Astrocyte (in vitro differentiated cells and primary cell): Measurements from ENCODE around the gene STK4. TPM values are rescaled to one million over a fixed set of nuclear protein-coding genes. Genes with fewer than 3 reads are reported as not detected.

ENCODE experiments used
- DNase-seq: peaks from one replicate; pipeline ENCODE4 v3.0.0-alpha.2; 2010; ENCODE audit warnings: low read depth
- FAIRE-seq: peaks from 2 replicates; lab custom pipeline; 2011; peaks lifted over from hg19 to GRCh38; lab: Jason Lieb, UNC
- H2AFZ ChIP-seq: 2 replicates; pipeline ENCODE4 v1.6.0; 2012; ENCODE audit warnings: low read depth, low read length, inconsistent platforms
- H3K27ac ChIP-seq: 2 replicates; pipeline ENCODE4 v1.5.1; 2011; ENCODE audit warnings: low read depth, low read length, inconsistent platforms
- H3K27me3 ChIP-seq: 2 replicates; pipeline ENCODE4 v1.6.0; 2011; ENCODE audit warnings: low read length, inconsistent platforms; ENCODE audit not compliant: insufficient read depth
- H3K36me3 ChIP-seq: 2 replicates; pipeline ENCODE4 v1.5.1; 2011; ENCODE audit warnings: low read length, inconsistent platforms; ENCODE audit not compliant: insufficient read depth
- H3K4me1 ChIP-seq: 2 replicates; pipeline ENCODE4 v1.5.1; 2011; ENCODE audit warnings: low read length, inconsistent platforms; ENCODE audit not compliant: insufficient read depth
- H3K4me2 ChIP-seq: 2 replicates; pipeline ENCODE4 v1.6.0; 2012; ENCODE audit warnings: low read length, inconsistent platforms
- H3K4me3 ChIP-seq: 2 replicates; pipeline ENCODE4 v1.5.1; 2011; ENCODE audit warnings: low read depth, mild to moderate bottlenecking, low read length, inconsistent platforms; ENCODE audit not compliant: insufficient read depth
- H3K79me2 ChIP-seq: 2 replicates; pipeline ENCODE4 v1.6.0; 2012; ENCODE audit warnings: mild to moderate bottlenecking, low read length, inconsistent platforms; ENCODE audit not compliant: insufficient read depth
- H3K9ac ChIP-seq: 2 replicates; pipeline ENCODE4 v1.6.0; 2012; ENCODE audit warnings: mild to moderate bottlenecking, low read length, inconsistent platforms
- H3K9me3 ChIP-seq: 2 replicates; pipeline ENCODE4 v1.5.1; 2012; ENCODE audit warnings: low read depth, mild to moderate bottlenecking, low read length, inconsistent platforms; ENCODE audit not compliant: insufficient read depth
- H4K20me1 ChIP-seq: 2 replicates; pipeline ENCODE4 v1.6.0; 2012; ENCODE audit warnings: low read length, inconsistent platforms; ENCODE audit not compliant: insufficient read depth
- H3K27ac Mint-ChIP-seq: one replicate; pipeline ENCODE4 v1.8.0; 2021; ENCODE audit warnings: mild to moderate bottlenecking, mixed read lengths; ENCODE audit not compliant: unreplicated experiment
- H3K27me3 Mint-ChIP-seq: one replicate; pipeline ENCODE4 v1.8.0; 2021; ENCODE audit warnings: low read depth, mixed read lengths; ENCODE audit not compliant: unreplicated experiment
- H3K36me3 Mint-ChIP-seq: one replicate; pipeline ENCODE4 v1.8.0; 2021; ENCODE audit warnings: low read depth, mixed read lengths; ENCODE audit not compliant: unreplicated experiment
- H3K4me1 Mint-ChIP-seq: one replicate; pipeline ENCODE4 v1.8.0; 2021; ENCODE audit warnings: low read depth, mixed read lengths; ENCODE audit not compliant: unreplicated experiment
- H3K4me3 Mint-ChIP-seq: one replicate; pipeline ENCODE4 v1.8.0; 2021; ENCODE audit warnings: mild to moderate bottlenecking, moderate library complexity, mixed read lengths; ENCODE audit not compliant: unreplicated experiment
- H3K9me3 Mint-ChIP-seq: one replicate; pipeline ENCODE4 v1.8.0; 2021; ENCODE audit warnings: mild to moderate bottlenecking, mixed read lengths; ENCODE audit not compliant: unreplicated experiment
- EZH2 ChIP-seq: IDR thresholded peaks from 2 replicates; pipeline ENCODE4 v1.6.1; 2012; ENCODE audit warnings: mild to moderate bottlenecking, low read length, inconsistent platforms; ENCODE audit not compliant: insufficient read depth
- total RNA-seq: library from RNA; stranded (reverse); gene quantifications from 2 replicates; pipeline ENCODE4 v1.2.1, GENCODE V29; 2021
- TF ChIP-seq, protein P1 (sequence below): IDR thresholded peaks from 2 replicates; pipeline ENCODE4 v1.5.1; 2011; ENCODE audit warnings: low read depth, mild to moderate bottlenecking, inconsistent platforms, low read length, moderate library complexity; ENCODE audit not compliant: insufficient read depth

Gene STK4
- total RNA-seq, 1 donor from 2014 or later: 41.4 TPM

DNA sequence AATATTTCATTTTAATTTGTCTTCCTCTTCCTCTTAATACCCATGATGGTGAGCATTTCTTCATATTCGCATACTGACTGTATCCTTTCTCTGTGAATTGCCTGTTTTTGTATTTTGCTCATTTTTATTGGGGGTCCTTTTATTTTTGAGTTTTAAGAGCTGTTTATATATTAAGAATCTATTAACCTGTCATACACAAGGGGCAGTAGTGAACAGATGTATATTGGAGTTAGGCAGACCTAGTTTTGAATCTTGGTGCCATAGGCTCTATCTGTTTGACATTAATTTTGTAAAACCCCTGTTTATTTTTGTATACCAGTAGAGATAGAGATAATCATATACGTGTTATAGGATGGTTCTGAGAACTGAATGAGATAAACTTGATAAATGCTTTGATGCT lies 151.7 kb downstream of the STK4 start:
- H3K9me3 Mint-ChIP-seq: peaks cover 8% of the 10 kb centered on the region
- Histone ChIP-seq H3K79me2 (no peaks in the 10 kb centered on the region), H3K4me3 (no peak overlapping the region), H3K36me3 (no peaks in the 10 kb centered on the region), H3K9ac (no peak overlapping the region), H3K27ac (no peak overlapping the region), H3K27me3 (peaks cover 6% of the 10 kb centered on the region), H2AFZ (no peak overlapping the region), H3K9me3 (no peaks in the 10 kb centered on the region), H4K20me1 (no peaks in the 10 kb centered on the region), H3K4me1 (no peaks in the 10 kb centered on the region), H3K4me2 (no peak overlapping the region)
- no peak overlapping the region for H3K27ac Mint-ChIP-seq
- H3K4me3 Mint-ChIP-seq: no peak overlapping the region
- no peaks in the 10 kb centered on the region for H3K36me3 Mint-ChIP-seq
- TF ChIP-seq, protein P1, sequence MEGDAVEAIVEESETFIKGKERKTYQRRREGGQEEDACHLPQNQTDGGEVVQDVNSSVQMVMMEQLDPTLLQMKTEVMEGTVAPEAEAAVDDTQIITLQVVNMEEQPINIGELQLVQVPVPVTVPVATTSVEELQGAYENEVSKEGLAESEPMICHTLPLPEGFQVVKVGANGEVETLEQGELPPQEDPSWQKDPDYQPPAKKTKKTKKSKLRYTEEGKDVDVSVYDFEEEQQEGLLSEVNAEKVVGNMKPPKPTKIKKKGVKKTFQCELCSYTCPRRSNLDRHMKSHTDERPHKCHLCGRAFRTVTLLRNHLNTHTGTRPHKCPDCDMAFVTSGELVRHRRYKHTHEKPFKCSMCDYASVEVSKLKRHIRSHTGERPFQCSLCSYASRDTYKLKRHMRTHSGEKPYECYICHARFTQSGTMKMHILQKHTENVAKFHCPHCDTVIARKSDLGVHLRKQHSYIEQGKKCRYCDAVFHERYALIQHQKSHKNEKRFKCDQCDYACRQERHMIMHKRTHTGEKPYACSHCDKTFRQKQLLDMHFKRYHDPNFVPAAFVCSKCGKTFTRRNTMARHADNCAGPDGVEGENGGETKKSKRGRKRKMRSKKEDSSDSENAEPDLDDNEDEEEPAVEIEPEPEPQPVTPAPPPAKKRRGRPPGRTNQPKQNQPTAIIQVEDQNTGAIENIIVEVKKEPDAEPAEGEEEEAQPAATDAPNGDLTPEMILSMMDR: no peak
- no peak for TF ChIP-seq EZH2
- H3K27me3 Mint-ChIP-seq: peaks cover 16% of the 10 kb centered on the region
- H3K4me1 Mint-ChIP-seq: no peaks in the 10 kb centered on the region
- FAIRE-seq (no peak), DNase-seq (no peak)

DNA sequence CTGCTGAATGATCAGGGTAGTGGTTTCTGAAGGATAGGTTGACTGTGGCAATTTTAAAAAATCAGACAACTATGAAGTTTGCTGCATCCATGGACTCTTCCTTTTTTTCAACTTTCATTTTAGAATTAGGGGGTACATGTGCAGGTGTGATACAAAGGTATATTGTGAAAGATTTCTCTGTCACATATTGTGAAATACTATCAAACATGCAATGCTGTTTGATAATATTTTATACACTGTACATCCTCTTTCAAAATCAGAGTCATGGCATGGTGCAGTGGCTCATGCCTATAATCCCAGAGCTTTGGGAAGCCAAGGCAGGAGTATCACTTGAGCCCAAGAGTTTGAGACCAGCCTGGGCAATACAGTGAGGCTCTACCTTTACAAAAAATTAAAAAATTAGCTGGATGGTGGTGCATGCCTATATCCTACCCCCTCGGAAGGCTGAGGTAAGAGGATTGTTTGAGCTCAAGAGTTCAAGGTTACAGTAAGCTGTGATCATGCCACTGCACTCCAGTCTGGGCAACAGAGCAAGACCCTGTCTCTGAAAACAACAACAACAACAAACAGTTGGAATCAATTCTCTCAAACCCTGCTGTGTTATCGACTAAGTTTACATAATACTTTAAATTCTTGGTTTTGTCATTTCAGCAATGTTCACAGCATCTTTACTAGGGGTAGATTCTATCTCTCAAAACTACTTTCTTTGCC lies 153.4 kb downstream of the STK4 start:
- no peak overlapping the region for H3K9ac ChIP-seq
- H3K4me3 ChIP-seq: no peak overlapping the region
- Mint-ChIP-seq H3K27ac (no peak overlapping the region), H3K9me3 (peaks cover 13% of the 10 kb centered on the region), H3K4me1 (no peaks in the 10 kb centered on the region), H3K36me3 (no peaks in the 10 kb centered on the region), H3K4me3 (no peak overlapping the region), H3K27me3 (peaks cover 19% of the 10 kb centered on the region)
- no peak for DNase-seq
- no peak overlapping the region for H2AFZ ChIP-seq
- H3K4me2 ChIP-seq: no peak overlapping the region
- TF ChIP-seq, protein P1: no peak
- no peak for TF ChIP-seq EZH2
- FAIRE-seq: no peak
- H3K36me3 ChIP-seq: no peaks in the 10 kb centered on the region
- H3K9me3 ChIP-seq: no peaks in the 10 kb centered on the region
- peaks cover 3% of the 10 kb centered on the region for H3K27me3 ChIP-seq
- H3K4me1 ChIP-seq: no peaks in the 10 kb centered on the region
- no peak overlapping the region for H3K27ac ChIP-seq
- H4K20me1 ChIP-seq: no peaks in the 10 kb centered on the region
- H3K79me2 ChIP-seq: no peaks in the 10 kb centered on the region

DNA sequence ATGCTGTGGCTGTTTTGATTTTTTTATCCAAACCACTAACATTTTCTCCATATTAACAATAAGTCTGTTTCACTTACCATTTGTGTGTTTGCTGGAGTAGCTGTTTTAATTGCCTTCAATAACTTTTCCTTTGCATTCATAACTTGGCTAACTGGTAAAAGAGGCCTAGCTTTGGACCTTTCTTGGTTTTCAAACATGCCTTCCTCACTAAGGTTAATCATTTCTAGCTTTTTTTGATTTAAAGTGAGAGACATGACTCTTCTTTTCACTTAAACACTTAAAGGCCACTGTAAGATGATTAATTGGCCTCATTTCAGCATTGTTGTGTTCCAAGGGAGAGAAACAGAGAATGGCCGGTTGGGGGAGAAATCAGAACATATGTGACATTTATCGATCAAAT lies 155.1 kb downstream of the STK4 start:
- no peaks in the 10 kb centered on the region for H3K36me3 Mint-ChIP-seq
- Histone ChIP-seq H3K36me3 (no peaks in the 10 kb centered on the region), H3K27me3 (peaks cover 6% of the 10 kb centered on the region), H3K4me2 (no peak overlapping the region), H4K20me1 (no peaks in the 10 kb centered on the region), H3K4me1 (no peaks in the 10 kb centered on the region), H2AFZ (no peak overlapping the region), H3K9me3 (no peaks in the 10 kb centered on the region), H3K9ac (no peak overlapping the region), H3K4me3 (no peak overlapping the region), H3K27ac (no peak overlapping the region), H3K79me2 (no peaks in the 10 kb centered on the region)
- peaks cover 15% of the 10 kb centered on the region for H3K9me3 Mint-ChIP-seq
- H3K4me1 Mint-ChIP-seq: no peaks in the 10 kb centered on the region
- no peak overlapping the region for H3K27ac Mint-ChIP-seq
- H3K27me3 Mint-ChIP-seq: peaks cover 14% of the 10 kb centered on the region
- no peak for TF ChIP-seq EZH2
- TF ChIP-seq, protein P1: no peak
- DNase-seq (no peak), FAIRE-seq (no peak)
- no peak overlapping the region for H3K4me3 Mint-ChIP-seq
